IMR-90 (cell line): ENCODE data around the gene NOTCH2.
"Not testable (repeated sequence)": the region's sequence is repeated elsewhere in the genome, so short reads cannot be mapped to it uniquely, and the experiment has no call there.

Experiments used
- CTCF ChIP-seq: conservative IDR thresholded peaks from 2 replicates; pipeline ENCODE4 v1.5.1; 2012; ENCODE audit warnings: mild to moderate bottlenecking, low read depth, low read length, improper control_type of control experiment
- MAFK ChIP-seq: IDR thresholded peaks from 2 replicates; pipeline ENCODE4 v1.6.1; 2012; ENCODE audit warnings: low read depth, low read length, improper control_type of control experiment
- RAD21 ChIP-seq: IDR thresholded peaks from 2 replicates; pipeline ENCODE4 v1.6.1; 2012; ENCODE audit warnings: low read length, improper control_type of control experiment

- TF ChIP-seq MAFK, result peak; percentile 58
- TF ChIP-seq RAD21, CTCF: not testable (repeated sequence)
Observed at GRCh38 chr1:119995975-119996374, 73.5 kb downstream of the NOTCH2 start.
